Tibial artery (tissue), 4 donors: ENCODE data around the gene VPS51.

Experiments
- DNase-seq, 2 donors: peaks; one replicate each; pipeline ENCODE4 v3.0.0-alpha.2; 2019
- H3K27ac ChIP-seq, 2 donors: fragments of 200-600 bp; sonication (generic) in 1 of 2; 1 replicate in 1 of 2; 2 replicates in 1 of 2; pipeline ENCODE4 v1.5.1; 2018 to 2019; ENCODE audit warnings: mild to moderate bottlenecking in 1 of 2
- H3K27me3 ChIP-seq, 2 donors: fragments of 200-600 bp; sonication (generic) in 1 of 2; one replicate each; pipeline versions ENCODE4 v1.5.1 to v1.6.0; 2016 to 2019
- H3K36me3 ChIP-seq, 3 donors: fragments of 200-600 bp; sonication (generic) in 2 of 3; one replicate each; pipeline ENCODE4 v1.5.1; 2016 to 2019; ENCODE audit warnings: mild to moderate bottlenecking in 2 of 3
- H3K4me1 ChIP-seq, 4 donors: fragments of 200-600 bp; sonication (generic) in 2 of 4; 1 replicate in 3 of 4; 2 replicates in 1 of 4; pipeline ENCODE4 v1.5.1; 2016 to 2019
- H3K4me3 ChIP-seq, 2 donors: fragments of 200-600 bp; sonication (generic) in 1 of 2; 1 replicate in 1 of 2; 2 replicates in 1 of 2; pipeline ENCODE4 v1.5.1; 2018 to 2019; ENCODE audit warnings: mild to moderate bottlenecking in 2 of 2
- H3K9me3 ChIP-seq, 3 donors: fragments of 200-600 bp; sonication (generic) in 1 of 3; one replicate each; pipeline ENCODE4 v1.5.1; 2016 to 2019
- CTCF ChIP-seq, 2 experiments: fragments of 200-600 bp in 1 of 2; fragments of 450-650 bp in 1 of 2; IDR thresholded peaks; one replicate each; pipeline ENCODE4 v1.5.1; 2017 to 2019; ENCODE audit warnings: antibody characterized with exemption in 2 of 2, mild to moderate bottlenecking in 1 of 2, moderate library complexity in 1 of 2
- intact Hi-C: fragments of 100-400 bp; cut with DNase I; formaldehyde crosslinking; loops from one replicate; pipeline ENCODE4 v1.15.0; 2023; ENCODE audit warnings: low total_unique reads

Gene VPS51

DNA sequence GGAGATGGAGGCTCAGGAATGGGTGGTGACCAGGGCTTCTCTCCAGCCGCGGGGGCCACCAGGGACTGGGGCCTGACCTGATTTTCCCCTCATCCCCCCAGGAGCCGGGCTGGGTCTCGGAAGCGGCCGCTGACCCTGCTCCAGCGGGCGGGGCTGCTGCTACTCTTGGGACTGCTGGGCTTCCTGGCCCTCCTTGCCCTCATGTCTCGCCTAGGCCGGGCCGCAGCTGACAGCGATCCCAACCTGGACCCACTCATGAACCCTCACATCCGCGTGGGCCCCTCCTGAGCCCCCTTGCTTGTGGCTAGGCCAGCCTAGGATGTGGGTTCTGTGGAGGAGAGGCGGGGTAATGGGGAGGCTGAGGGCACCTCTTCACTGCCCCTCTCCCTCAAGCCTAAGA is 8.2 kb upstream of the VPS51 start:
- H3K27me3 ChIP-seq = no peaks in the 10 kb centered on the region
- DNase-seq = no peak
- H3K36me3 ChIP-seq = peaks cover 25 to 46% (median 35%) of the 10 kb centered on the region in 3 donors
- no peaks in the 10 kb centered on the region for H3K9me3 ChIP-seq
- H3K4me1 ChIP-seq = peaks cover 0 to 21% (median 17%) of the 10 kb centered on the region in 4 donors
- no peak for TF ChIP-seq CTCF (IDR thresholded peaks at IDR 0.05)
- H3K4me3 ChIP-seq = no peak overlapping the region
- no peak overlapping the region for H3K27ac ChIP-seq
- intact Hi-C loops = loop anchor here (5.0 kb wide), 1 partner anchor 61 kb away; the partner anchor contains the start of gene SNX15

DNA sequence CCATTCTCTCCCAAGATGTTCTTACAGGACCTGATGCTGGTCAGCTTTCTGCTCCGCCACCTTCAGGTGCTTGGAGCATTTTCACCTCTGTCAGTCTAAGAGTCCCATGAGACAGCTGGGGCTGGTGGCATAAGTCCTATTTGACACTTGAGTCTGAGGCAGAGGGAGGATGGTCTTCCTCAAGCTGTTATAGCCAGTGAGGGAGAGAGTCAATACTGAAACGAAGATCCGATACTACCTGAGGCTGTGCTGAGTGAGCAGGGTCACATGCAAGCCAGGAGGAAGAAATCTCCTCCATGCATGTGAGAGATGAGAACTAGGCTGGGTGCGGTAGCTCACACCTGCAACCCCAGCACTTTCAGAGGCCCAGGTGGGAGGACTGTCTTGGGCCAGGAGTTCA is 6.4 kb upstream of the VPS51 start:
- Histone ChIP-seq H3K9me3 (no peaks in the 10 kb centered on the region), H3K36me3 (peaks cover 25 to 46% (median 35%) of the 10 kb centered on the region in 3 donors), H3K4me3 (no peak overlapping the region), H3K27ac (no peak overlapping the region), H3K4me1 (peaks cover 0 to 10% (median 9%) of the 10 kb centered on the region in 4 donors), H3K27me3 (no peaks in the 10 kb centered on the region)
- DNase-seq = no peak
- TF ChIP-seq CTCF (IDR thresholded peaks at IDR 0.05) = no peak
- intact Hi-C loops = loop anchor here (5.0 kb wide), 1 partner anchor 62 kb away; the partner anchor contains the start of gene SNX15

DNA sequence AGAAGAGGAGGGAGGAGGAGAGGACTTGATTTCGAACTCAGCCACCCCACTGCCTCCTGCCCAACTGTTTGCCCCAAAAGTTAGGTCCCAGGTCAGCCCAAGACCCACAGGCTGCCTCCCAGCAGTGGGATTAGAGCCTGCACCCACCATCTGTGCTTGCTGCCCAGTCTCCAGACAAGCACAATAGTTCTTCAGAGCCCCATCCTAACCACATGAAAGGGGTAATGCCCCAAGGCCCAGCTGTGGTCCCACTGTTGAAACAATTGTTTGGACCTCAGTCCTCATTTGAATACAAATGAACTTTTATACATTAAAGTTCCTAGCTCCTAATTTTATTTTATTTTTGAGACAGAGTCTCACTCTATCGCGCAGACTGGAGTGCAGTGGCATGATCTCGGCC is 5.4 kb upstream of the VPS51 start:
- H3K4me1 ChIP-seq = peaks cover 0 to 2% (median 2%) of the 10 kb centered on the region in 4 donors
- intact Hi-C loops = no loop called here
- H3K27ac ChIP-seq = no peak overlapping the region
- TF ChIP-seq CTCF (IDR thresholded peaks at IDR 0.05) = no peak
- H3K27me3 ChIP-seq = no peaks in the 10 kb centered on the region
- no peaks in the 10 kb centered on the region for H3K9me3 ChIP-seq
- DNase-seq = no peak
- no peak overlapping the region for H3K4me3 ChIP-seq
- peaks cover 25 to 44% (median 35%) of the 10 kb centered on the region in 3 donors for H3K36me3 ChIP-seq

DNA sequence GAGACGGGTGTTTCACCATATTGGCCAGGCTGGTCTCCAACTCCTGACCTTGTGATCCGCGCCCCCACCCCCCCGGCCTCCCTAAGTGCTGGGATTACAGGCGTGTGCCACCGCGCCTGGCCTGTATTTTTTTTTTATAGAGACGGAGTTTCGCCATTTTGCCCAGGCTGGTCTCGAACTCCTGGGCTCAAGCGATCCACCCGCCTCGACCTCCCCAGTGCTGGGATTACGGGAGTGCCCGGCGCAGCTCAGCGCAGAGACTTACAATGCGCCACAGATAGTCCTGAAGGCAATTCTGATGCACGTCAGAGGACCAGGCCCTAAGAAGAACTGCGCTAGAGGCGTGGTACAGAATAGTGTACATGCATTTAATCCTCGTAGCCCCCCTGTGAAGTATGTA is 587 bp upstream of the VPS51 start:
- DNase-seq = no peak
- H3K36me3 ChIP-seq = peaks cover 0 to 13% (median 5%) of the 10 kb centered on the region in 3 donors
- H3K27ac ChIP-seq = peak overlapping the region; percentile 89 to 93
- H3K27me3 ChIP-seq = no peaks in the 10 kb centered on the region
- peaks cover 0 to 24% (median 14%) of the 10 kb centered on the region in 4 donors for H3K4me1 ChIP-seq
- H3K4me3 ChIP-seq = peak overlapping the region in 1 of 2 donors; percentile 97
- H3K9me3 ChIP-seq = no peaks in the 10 kb centered on the region
- no peak for TF ChIP-seq CTCF (IDR thresholded peaks at IDR 0.05)
- intact Hi-C loops = no loop called here

- Histone ChIP-seq H3K4me1 (peaks cover 0 to 30% (median 20%) of the 10 kb centered on the region in 4 donors), H3K4me3 (peak overlapping the region; percentile 81 to 97), H3K9me3 (no peaks in the 10 kb centered on the region), H3K27ac (peak overlapping the region; percentile 89 to 93), H3K27me3 (no peaks in the 10 kb centered on the region), H3K36me3 (peaks cover 0 to 13% (median 5%) of the 10 kb centered on the region in 3 donors)
- no peak for TF ChIP-seq CTCF (IDR thresholded peaks at IDR 0.05)
- DNase-seq = no peak
- intact Hi-C loops = no loop called here
Measured at GRCh38 chr11:65096926-65097325, 912 bp downstream of the VPS51 start.
